PC-3 (cell line): Measurements from ENCODE around the gene CLDN19. TPM values are rescaled to one million over a fixed set of nuclear protein-coding genes. Genes with fewer than 3 reads are reported as not detected.

Source experiments
- ATAC-seq: fragments of 200-7000 bp; cut with Tn5 transposase; 2 replicates; pipeline ENCODE4 v1.9.1; 2020; ENCODE audit warnings: mild to moderate bottlenecking, moderate library complexity
- BruUV-seq: library from RNA; stranded (reverse); fragments of 400-500 nt; replicated peaks from 2 replicates; lab custom pipeline; 2021; lab: Mats Ljungman, UMichigan
- CTCF ChIA-PET: fragments of 300-600 bp; sonication (Branson Sonifier 250); formaldehyde crosslinking; loops from one replicate; lab custom pipeline; 2022; ENCODE audit warnings: antibody characterized with exemption; lab: Charles Lee
- POLR2A ChIA-PET: fragments of 300-600 bp; sonication (Branson Sonifier 250); formaldehyde crosslinking; loops from one replicate; lab custom pipeline; 2022; ENCODE audit warnings: antibody characterized with exemption; ENCODE audit not compliant: unreplicated experiment; lab: Charles Lee
- DNase-seq: peaks from one replicate; pipeline ENCODE4 v3.0.0-alpha.2; 2015
- H2AFZ ChIP-seq: fragments of 300-600 bp; sonication (generic); 2 replicates; pipeline ENCODE4 v1.6.0; 2016; ENCODE audit warnings: antibody characterized with exemption, low read length
- H3F3A ChIP-seq: fragments of 300-600 bp; sonication (generic); one replicate; pipeline ENCODE4 v1.6.0; 2017; ENCODE audit warnings: antibody characterized with exemption, low read length, control low read depth, mild to moderate bottlenecking; ENCODE audit not compliant: unreplicated experiment
- H3K27ac ChIP-seq: fragments of 300-600 bp; sonication (generic); 2 replicates; pipeline ENCODE4 v1.5.1; 2016; ENCODE audit warnings: mild to moderate bottlenecking, low read length
- H3K27me3 ChIP-seq: fragments of 300-600 bp; sonication (generic); 2 replicates; pipeline ENCODE4 v1.6.1; 2016; ENCODE audit warnings: low read length, mixed read lengths
- H3K36me3 ChIP-seq: fragments of 300-600 bp; sonication (generic); 2 replicates; pipeline ENCODE4 v1.6.1; 2016; ENCODE audit warnings: low read depth, mixed run types, low read length, mixed read lengths
- H3K4me1 ChIP-seq: fragments of 300-600 bp; sonication (generic); 2 replicates; pipeline ENCODE4 v1.5.1; 2016; ENCODE audit warnings: low read length; ENCODE audit not compliant: insufficient read depth
- H3K4me2 ChIP-seq: fragments of 300-600 bp; sonication (generic); 2 replicates; pipeline ENCODE4 v1.6.0; 2016; ENCODE audit warnings: low read length
- H3K4me3 ChIP-seq: fragments of 300-600 bp; sonication (generic); 2 replicates; pipeline ENCODE4 v1.5.1; 2016; ENCODE audit warnings: mild to moderate bottlenecking, low read length, mixed read lengths
- H3K79me2 ChIP-seq: fragments of 300-600 bp; sonication (generic); 2 replicates; pipeline ENCODE4 v1.6.1; 2017; ENCODE audit warnings: low read length, mixed read lengths
- H3K9ac ChIP-seq: fragments of 300-600 bp; sonication (generic); 2 replicates; pipeline ENCODE4 v1.6.0; 2016; ENCODE audit warnings: mild to moderate bottlenecking, low read length
- H3K9me2 ChIP-seq: fragments of 300-600 bp; sonication (generic); replicated peaks from 2 replicates; pipeline ENCODE4 v1.6.1; 2016; ENCODE audit warnings: mixed run types, low read length, mixed read lengths
- H3K9me3 ChIP-seq: fragments of 300-600 bp; sonication (generic); 2 replicates; pipeline ENCODE4 v1.6.1; 2016; ENCODE audit warnings: low read length, mixed read lengths
- H4K20me1 ChIP-seq: fragments of 300-600 bp; sonication (generic); 2 replicates; pipeline ENCODE4 v1.6.1; 2016; ENCODE audit warnings: low read length, mixed read lengths
- EZH2 ChIP-seq: fragments of 300-600 bp; sonication (generic); IDR thresholded peaks from one replicate; pipeline ENCODE4 v1.6.1; 2017; ENCODE audit warnings: antibody characterized with exemption, mild to moderate bottlenecking, low read length; ENCODE audit not compliant: unreplicated experiment
- EZH2phosphoT487 ChIP-seq: fragments of 300-600 bp; sonication (generic); IDR thresholded peaks from 2 replicates; pipeline ENCODE4 v1.6.1; 2018; ENCODE audit warnings: mild to moderate bottlenecking, antibody characterized with exemption, low read length, borderline replicate concordance
- intact Hi-C: fragments of 100-400 bp; cut with micrococcal nuclease; formaldehyde crosslinking; loops from 2 replicates; pipeline ENCODE4 v1.9.0; 2023
- total RNA-seq: library from RNA; depleted of rRNA; stranded (reverse); fragments of >200 nt; gene quantifications from 2 replicates; pipeline ENCODE4 v1.2.3, GENCODE V29; 2014
- TF ChIP-seq, protein P1 (sequence below): fragments of 300-600 bp; sonication (generic); conservative IDR thresholded peaks from 2 replicates; pipeline ENCODE4 v1.5.1; 2017; ENCODE audit warnings: antibody characterized with exemption, low read depth, mild to moderate bottlenecking, low read length

The CLDN19 gene
- total RNA-seq, 1 experiment from 2014 or later = not detected

GRCh38 chr1:42744148-42744413 lies 4.0 kb upstream of the CLDN19 start:
- Histone ChIP-seq H3K27ac (no peak overlapping the region), H3K36me3 (no peaks in the 10 kb centered on the region), H3K79me2 (no peaks in the 10 kb centered on the region), H3K4me3 (no peak overlapping the region), H3F3A (no peaks in the 10 kb centered on the region), H4K20me1 (no peaks in the 10 kb centered on the region), H3K4me2 (no peak overlapping the region), H3K9me2 (no peaks in the 10 kb centered on the region), H3K9me3 (no peaks in the 10 kb centered on the region), H2AFZ (no peak overlapping the region), H3K27me3 (no peaks in the 10 kb centered on the region), H3K9ac (no peak overlapping the region), H3K4me1 (no peaks in the 10 kb centered on the region)
- ATAC-seq (no peak), DNase-seq (no peak)
- CTCF ChIA-PET = no interaction called here
- no TSS peak for BruUV-seq
- TF ChIP-seq EZH2phosphoT487 (no peak), EZH2 (no peak)
- TF ChIP-seq, protein P1, sequence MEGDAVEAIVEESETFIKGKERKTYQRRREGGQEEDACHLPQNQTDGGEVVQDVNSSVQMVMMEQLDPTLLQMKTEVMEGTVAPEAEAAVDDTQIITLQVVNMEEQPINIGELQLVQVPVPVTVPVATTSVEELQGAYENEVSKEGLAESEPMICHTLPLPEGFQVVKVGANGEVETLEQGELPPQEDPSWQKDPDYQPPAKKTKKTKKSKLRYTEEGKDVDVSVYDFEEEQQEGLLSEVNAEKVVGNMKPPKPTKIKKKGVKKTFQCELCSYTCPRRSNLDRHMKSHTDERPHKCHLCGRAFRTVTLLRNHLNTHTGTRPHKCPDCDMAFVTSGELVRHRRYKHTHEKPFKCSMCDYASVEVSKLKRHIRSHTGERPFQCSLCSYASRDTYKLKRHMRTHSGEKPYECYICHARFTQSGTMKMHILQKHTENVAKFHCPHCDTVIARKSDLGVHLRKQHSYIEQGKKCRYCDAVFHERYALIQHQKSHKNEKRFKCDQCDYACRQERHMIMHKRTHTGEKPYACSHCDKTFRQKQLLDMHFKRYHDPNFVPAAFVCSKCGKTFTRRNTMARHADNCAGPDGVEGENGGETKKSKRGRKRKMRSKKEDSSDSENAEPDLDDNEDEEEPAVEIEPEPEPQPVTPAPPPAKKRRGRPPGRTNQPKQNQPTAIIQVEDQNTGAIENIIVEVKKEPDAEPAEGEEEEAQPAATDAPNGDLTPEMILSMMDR = no peak
- intact Hi-C loops = no loop called here
- POLR2A ChIA-PET = no interaction called here

- POLR2A ChIA-PET = no interaction called here
- Histone ChIP-seq H3K9me3 (no peaks in the 10 kb centered on the region), H3K27ac (no peak overlapping the region), H3K4me2 (no peak overlapping the region), H2AFZ (no peak overlapping the region), H3K9ac (no peak overlapping the region), H3K4me3 (no peak overlapping the region), H3K79me2 (no peaks in the 10 kb centered on the region), H3K27me3 (no peaks in the 10 kb centered on the region), H3F3A (no peaks in the 10 kb centered on the region), H3K4me1 (no peaks in the 10 kb centered on the region), H3K9me2 (no peaks in the 10 kb centered on the region), H4K20me1 (no peaks in the 10 kb centered on the region), H3K36me3 (no peaks in the 10 kb centered on the region)
- TF ChIP-seq EZH2 (no peak), EZH2phosphoT487 (no peak)
- TF ChIP-seq, protein P1 = no peak
- intact Hi-C loops = no loop called here
- DNase-seq = no peak
- no TSS peak for BruUV-seq
- CTCF ChIA-PET = no interaction called here
- ATAC-seq = no peak
Observed at GRCh38 chr1:42743317-42744147, 3.5 kb upstream of the CLDN19 start.

DNA sequence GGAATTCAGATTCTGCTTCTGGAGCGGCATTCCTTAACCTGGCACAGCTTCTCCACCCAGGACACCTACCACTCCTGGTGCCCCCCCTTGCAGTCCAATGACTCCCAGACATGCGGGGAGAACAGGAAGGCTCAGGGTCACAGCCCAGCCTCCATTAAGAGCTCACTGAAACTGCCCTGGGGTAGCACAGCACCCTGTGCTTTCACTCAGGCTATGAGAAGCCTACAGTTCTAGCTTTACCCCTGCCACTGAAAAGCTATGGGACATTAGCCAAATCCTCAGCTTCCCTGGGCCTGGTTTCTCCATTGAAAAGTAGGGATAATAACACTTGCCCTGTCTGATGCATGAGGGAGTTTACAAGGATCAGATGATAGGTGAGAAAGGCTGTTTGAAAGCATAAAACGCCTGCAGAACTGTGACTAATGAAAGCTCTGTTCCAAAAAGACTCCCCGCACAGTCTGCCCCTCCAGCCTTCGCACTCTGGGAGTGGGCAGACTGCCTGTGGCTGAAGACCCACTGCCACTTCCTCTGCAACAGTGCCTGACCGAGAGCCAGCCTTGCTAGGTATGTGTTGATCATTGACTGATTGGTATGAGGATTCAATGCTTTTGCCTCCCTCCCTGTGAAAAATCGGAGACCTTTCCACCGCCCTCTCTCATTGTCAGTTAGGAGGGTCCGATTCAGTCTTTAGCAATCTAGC lies 2.7 kb upstream of the CLDN19 start:
- TF ChIP-seq, protein P1 = no peak
- TF ChIP-seq EZH2 (no peak), EZH2phosphoT487 (no peak)
- CTCF ChIA-PET = no interaction called here
- Histone ChIP-seq H3K9ac (no peak overlapping the region), H4K20me1 (no peaks in the 10 kb centered on the region), H3K4me3 (no peak overlapping the region), H2AFZ (no peak overlapping the region), H3F3A (no peaks in the 10 kb centered on the region), H3K79me2 (no peaks in the 10 kb centered on the region), H3K36me3 (no peaks in the 10 kb centered on the region), H3K9me3 (no peaks in the 10 kb centered on the region), H3K9me2 (no peaks in the 10 kb centered on the region), H3K27ac (no peak overlapping the region), H3K4me1 (no peaks in the 10 kb centered on the region), H3K27me3 (no peaks in the 10 kb centered on the region), H3K4me2 (no peak overlapping the region)
- ATAC-seq (no peak), DNase-seq (no peak)
- POLR2A ChIA-PET = no interaction called here
- BruUV-seq = no TSS peak
- intact Hi-C loops = no loop called here
